C4-2B (cell line): ENCODE measurements around the gene ZNF341.
"Not testable (repeated sequence)": the region's sequence is repeated elsewhere in the genome, so short reads cannot be mapped to it uniquely, and the experiment has no call there.

Experiments used
- H3K27ac ChIP-seq: fragments of 450-650 bp; 2 replicates; pipeline ENCODE4 v1.5.1; 2017
- CTCF ChIP-seq: fragments of 450-650 bp; conservative IDR thresholded peaks from 2 replicates; pipeline ENCODE4 v1.5.1; 2017; ENCODE audit warnings: mild to moderate bottlenecking
- ZFX ChIP-seq: fragments of 450-650 bp; IDR thresholded peaks from 2 replicates; pipeline ENCODE4 v1.6.1; 2017

Gene ZNF341

GRCh38 chr20:33696448-33696847 lies 35.3 kb upstream of the ZNF341 start:
- TF ChIP-seq ZFX, result no peak
- TF ChIP-seq CTCF, result no peak
- no peak overlapping the region for H3K27ac ChIP-seq

GRCh38 chr20:33697129-33697528 lies 34.7 kb upstream of the ZNF341 start:
- TF ChIP-seq ZFX (no peak), CTCF (no peak)
- H3K27ac ChIP-seq, result no peak overlapping the region

- not testable (repeated sequence) for H3K27ac ChIP-seq
These were observed 32.8 kb upstream of the ZNF341 start for GRCh38 chr20:33698966-33699365.

GRCh38 chr20:33700696-33701441 lies 30.9 kb upstream of the ZNF341 start:
- not testable (repeated sequence) for H3K27ac ChIP-seq

- TF ChIP-seq ZFX, result no peak
- TF ChIP-seq CTCF, result no peak
- H3K27ac ChIP-seq, result no peak overlapping the region
These were observed 30.0 kb upstream of the ZNF341 start for GRCh38 chr20:33701629-33702450.

GRCh38 chr20:33702861-33703260 lies 28.9 kb upstream of the ZNF341 start:
- no peak overlapping the region for H3K27ac ChIP-seq
- TF ChIP-seq CTCF, result no peak
- no peak for TF ChIP-seq ZFX

- H3K27ac ChIP-seq, result no peak overlapping the region
- TF ChIP-seq ZFX, result no peak
These were observed 28.2 kb upstream of the ZNF341 start for GRCh38 chr20:33703498-33704137.

- H3K27ac ChIP-seq, result no peak overlapping the region
- no peak for TF ChIP-seq CTCF
- no peak for TF ChIP-seq ZFX
These were observed 27.4 kb upstream of the ZNF341 start for GRCh38 chr20:33704197-33704924.
